ENCODE measurements around the gene NXN. TPM values are rescaled to one million over a fixed set of nuclear protein-coding genes. Genes with fewer than 3 reads are reported as not detected.

Gene NXN
- polyA plus RNA-seq, 1 donor from 2014 or later = 14.8 TPM

GRCh38 chr17:819251-819650, 160.3 kb downstream of the NXN start:
- Histone ChIP-seq H2AFZ (ENCODE audit: low read depth, low read length) (no peak overlapping the region), H3K27ac (ENCODE audit: low read length) (no peak overlapping the region), H3K79me2 (replicated peaks; ENCODE audit: insufficient read depth, low read length) (no peaks in the 10 kb centered on the region), H3K27me3 (ENCODE audit: insufficient read depth, low read depth, low read length) (no peaks in the 10 kb centered on the region), H3F3A (ENCODE audit: insufficient read depth, low read length, poor library complexity, severe bottlenecking) (no peaks in the 10 kb centered on the region), H3K4me2 (ENCODE audit: low read length) (no peak overlapping the region), H3K4me3 (ENCODE audit: low read length) (no peak overlapping the region), H3K9me2 (ENCODE audit: insufficient read depth, low read length) (no peaks in the 10 kb centered on the region), H3K9me3 (ENCODE audit: low read length) (no peaks in the 10 kb centered on the region), H4K20me1 (ENCODE audit: insufficient read depth) (no peaks in the 10 kb centered on the region), H3K9ac (ENCODE audit: low read length) (no peak overlapping the region), H3K36me3 (ENCODE audit: insufficient read depth, low read length) (no peaks in the 10 kb centered on the region)
- TF ChIP-seq MXI1 (conservative IDR thresholded peaks at IDR 0.05; ENCODE audit: poor library complexity, severe bottlenecking) = no peak
- TF ChIP-seq EZH2 (IDR thresholded peaks at IDR 0.05; ENCODE audit: borderline replicate concordance, insufficient read depth, low read length, poor library complexity, severe bottlenecking) = no peak
- no peak for TF ChIP-seq TAF1 (IDR thresholded peaks at IDR 0.05; ENCODE audit: low read depth)
- no peak for TF ChIP-seq REST (IDR thresholded peaks at IDR 0.05; ENCODE audit: borderline replicate concordance)
- TF ChIP-seq POLR2AphosphoS5 (IDR thresholded peaks at IDR 0.05) = no peak
- TF ChIP-seq EP300 (conservative IDR thresholded peaks at IDR 0.05; ENCODE audit: poor library complexity, severe bottlenecking) = no peak
- TF ChIP-seq RAD21 (conservative IDR thresholded peaks at IDR 0.05) = no peak
- no peak for TF ChIP-seq CTCF (IDR thresholded peaks at IDR 0.05; ENCODE audit: poor library complexity, severe bottlenecking)
- no peak for TF ChIP-seq SMC3 (conservative IDR thresholded peaks at IDR 0.05; ENCODE audit: poor library complexity)

DNA sequence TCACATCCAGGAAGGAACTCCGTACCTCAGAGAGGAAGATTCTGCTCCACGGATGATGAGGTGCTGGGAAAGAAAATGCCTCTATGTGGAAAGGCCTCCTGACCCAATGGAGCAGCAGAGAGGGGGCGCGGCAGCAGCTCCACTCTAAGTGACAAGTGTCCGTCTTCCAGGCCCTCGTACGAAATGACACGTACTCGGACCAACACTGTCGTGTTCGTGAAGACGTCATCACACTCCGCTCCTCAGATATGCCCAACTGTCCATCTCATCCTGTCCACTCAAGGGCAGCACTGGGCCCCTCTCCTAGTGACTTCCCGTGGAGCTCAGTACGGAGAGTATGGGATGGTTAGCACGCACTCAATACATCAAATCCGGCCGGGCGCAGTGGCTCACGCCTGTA, 165.2 kb downstream of the NXN start:
- no peaks in the 10 kb centered on the region for H4K20me1 ChIP-seq (ENCODE audit: insufficient read depth)
- no peak overlapping the region for H3K4me2 ChIP-seq (ENCODE audit: low read length)
- H3F3A ChIP-seq (ENCODE audit: insufficient read depth, low read length, poor library complexity, severe bottlenecking) = no peaks in the 10 kb centered on the region
- H3K9me3 ChIP-seq (ENCODE audit: low read length) = no peaks in the 10 kb centered on the region
- no peak overlapping the region for H2AFZ ChIP-seq (ENCODE audit: low read depth, low read length)
- H3K36me3 ChIP-seq (ENCODE audit: insufficient read depth, low read length) = no peaks in the 10 kb centered on the region
- H3K9me2 ChIP-seq (ENCODE audit: insufficient read depth, low read length) = no peaks in the 10 kb centered on the region
- H3K4me3 ChIP-seq (ENCODE audit: low read length) = no peak overlapping the region
- TF ChIP-seq RAD21 (conservative IDR thresholded peaks at IDR 0.05) (no peak), REST (IDR thresholded peaks at IDR 0.05; ENCODE audit: borderline replicate concordance) (no peak), TAF1 (IDR thresholded peaks at IDR 0.05; ENCODE audit: low read depth) (no peak), EZH2 (IDR thresholded peaks at IDR 0.05; ENCODE audit: borderline replicate concordance, insufficient read depth, low read length, poor library complexity, severe bottlenecking) (no peak), MXI1 (conservative IDR thresholded peaks at IDR 0.05; ENCODE audit: poor library complexity, severe bottlenecking) (no peak), CTCF (IDR thresholded peaks at IDR 0.05; ENCODE audit: poor library complexity, severe bottlenecking) (no peak), EP300 (conservative IDR thresholded peaks at IDR 0.05; ENCODE audit: poor library complexity, severe bottlenecking) (no peak), SMC3 (conservative IDR thresholded peaks at IDR 0.05; ENCODE audit: poor library complexity) (no peak), POLR2AphosphoS5 (IDR thresholded peaks at IDR 0.05) (no peak)
- H3K9ac ChIP-seq (ENCODE audit: low read length) = no peak overlapping the region
- no peaks in the 10 kb centered on the region for H3K79me2 ChIP-seq (replicated peaks; ENCODE audit: insufficient read depth, low read length)
- no peak overlapping the region for H3K27ac ChIP-seq (ENCODE audit: low read length)
- no peaks in the 10 kb centered on the region for H3K27me3 ChIP-seq (ENCODE audit: insufficient read depth, low read depth, low read length)
